GM12878 (cell line): ENCODE data around the gene DNAH1.

ENCODE experiments used
- BACH1 ChIP-seq: fragments of 450-650 bp; IDR thresholded peaks from 2 replicates; pipeline ENCODE4 v1.6.1; 2017; ENCODE audit warnings: mild to moderate bottlenecking, borderline replicate concordance
- BCLAF1 ChIP-seq: fragments of 450-650 bp; IDR thresholded peaks from 2 replicates; pipeline ENCODE4 v1.6.1; 2017; ENCODE audit warnings: antibody characterized with exemption, mild to moderate bottlenecking, moderate library complexity
- CHD2 ChIP-seq: IDR thresholded peaks from 2 replicates; pipeline ENCODE4 v1.6.1; 2011; ENCODE audit warnings: low read depth, low read length, improper control_type of control experiment, borderline replicate concordance
- CTCF ChIP-seq, 3 experiments: IDR thresholded peaks in 2 of 3; conservative IDR thresholded peaks in 1 of 3; 2 replicates each; pipeline ENCODE4 v1.5.1; 2011; ENCODE audit warnings: low read depth in 3 of 3, low read length in 3 of 3, mild to moderate bottlenecking in 3 of 3, control low read depth in 2 of 3, moderate library complexity in 2 of 3, inconsistent platforms in 1 of 3, mixed read lengths in 1 of 3; ENCODE audit not compliant: control insufficient read depth in 2 of 3, insufficient read depth in 1 of 3; ENCODE audit errors: extremely low read depth in 1 of 3
- MAX ChIP-seq: IDR thresholded peaks from 2 replicates; pipeline ENCODE4 v1.6.1; 2012; ENCODE audit warnings: low read depth, low read length, improper control_type of control experiment
- NFXL1 ChIP-seq: fragments of 450-650 bp; IDR thresholded peaks from 2 replicates; pipeline ENCODE4 v1.6.1; 2017; ENCODE audit warnings: antibody characterized with exemption, mild to moderate bottlenecking, borderline replicate concordance
- NR2C2 ChIP-seq: IDR thresholded peaks from 2 replicates; pipeline ENCODE4 v1.6.1; 2011; ENCODE audit warnings: borderline replicate concordance, low read depth; ENCODE audit not compliant: control insufficient read depth, insufficient read length
- PAX5 ChIP-seq: IDR thresholded peaks from 2 replicates; pipeline ENCODE4 v1.6.1; 2011; ENCODE audit warnings: low read depth, low read length, borderline replicate concordance
- POLR2AphosphoS5 ChIP-seq: IDR thresholded peaks from 2 replicates; pipeline ENCODE4 v1.6.1; 2011; ENCODE audit warnings: mild to moderate bottlenecking, low read length, inconsistent platforms
- RCOR1 ChIP-seq: conservative IDR thresholded peaks from 2 replicates; pipeline ENCODE4 v1.6.1; 2012; ENCODE audit warnings: low read depth, low read length, improper control_type of control experiment
- TARDBP ChIP-seq: IDR thresholded peaks from 2 replicates; pipeline ENCODE4 v1.6.1; 2016; ENCODE audit warnings: borderline replicate concordance
- ZNF217 ChIP-seq: fragments of 450-650 bp; IDR thresholded peaks from 2 replicates; pipeline ENCODE4 v1.6.1; 2017; ENCODE audit warnings: antibody characterized with exemption, mild to moderate bottlenecking
- ZNF24 ChIP-seq: fragments of 450-650 bp; IDR thresholded peaks from 2 replicates; pipeline ENCODE4 v1.6.1; 2017; ENCODE audit warnings: antibody characterized with exemption, mild to moderate bottlenecking
- ZNF274 ChIP-seq: IDR thresholded peaks from one replicate; pipeline ENCODE4 v1.8.0; 2011; ENCODE audit not compliant: insufficient read length, insufficient read depth

- TF ChIP-seq CTCF (IDR thresholded peaks at IDR 0.05 in 2 of 3, conservative IDR thresholded peaks at IDR 0.05 in 1 of 3; ENCODE audit: control insufficient read depth in 2 of 3, extremely low read depth in 1 of 3, insufficient read depth in 1 of 3, low read depth in 3 of 3, low read length in 3 of 3) (peak; percentile 72 to 78 (median 77)), ZNF24 (no peak), PAX5 (no peak), RCOR1 (no peak), CHD2 (no peak), BCLAF1 (no peak), POLR2AphosphoS5 (no peak), MAX (no peak), ZNF274 (no peak), NR2C2 (no peak), NFXL1 (no peak), TARDBP (no peak), BACH1 (no peak), ZNF217 (no peak)
Measured at GRCh38 chr3:52428151-52429005, 112.3 kb downstream of the DNAH1 start.
